Loucy (cell line): ENCODE measurements around the gene PDE2A.

Experiments
- CTCF ChIP-seq: fragments of 200-600 bp; sonication (generic); conservative IDR thresholded peaks from 2 replicates; pipeline ENCODE4 v1.5.1; 2014; ENCODE audit warnings: mild to moderate bottlenecking, antibody characterized with exemption, low read length
- EZH2phosphoT487 ChIP-seq: fragments of 200-600 bp; IDR thresholded peaks from 2 replicates; pipeline ENCODE4 v1.6.1; 2018; ENCODE audit warnings: antibody characterized with exemption, mild to moderate bottlenecking, moderate library complexity, borderline replicate concordance

GRCh38 chr11:72617080-72617762 is 57.0 kb downstream of the PDE2A start:
- TF ChIP-seq CTCF (no peak), EZH2phosphoT487 (no peak)
